HG02884 (cell line): ENCODE measurements around the gene LLPH.
"Not testable (repeated sequence)": the region's sequence is repeated elsewhere in the genome, so short reads cannot be mapped to it uniquely, and the experiment has no call there.

ENCODE experiments used
- ATAC-seq: cut with Tn5 transposase; IDR thresholded peaks from one replicate; pipeline ENCODE4 v1.9.1; 2021; ENCODE audit warnings: mild to moderate bottlenecking, moderate library complexity; ENCODE audit not compliant: unreplicated experiment

The LLPH gene

DNA sequence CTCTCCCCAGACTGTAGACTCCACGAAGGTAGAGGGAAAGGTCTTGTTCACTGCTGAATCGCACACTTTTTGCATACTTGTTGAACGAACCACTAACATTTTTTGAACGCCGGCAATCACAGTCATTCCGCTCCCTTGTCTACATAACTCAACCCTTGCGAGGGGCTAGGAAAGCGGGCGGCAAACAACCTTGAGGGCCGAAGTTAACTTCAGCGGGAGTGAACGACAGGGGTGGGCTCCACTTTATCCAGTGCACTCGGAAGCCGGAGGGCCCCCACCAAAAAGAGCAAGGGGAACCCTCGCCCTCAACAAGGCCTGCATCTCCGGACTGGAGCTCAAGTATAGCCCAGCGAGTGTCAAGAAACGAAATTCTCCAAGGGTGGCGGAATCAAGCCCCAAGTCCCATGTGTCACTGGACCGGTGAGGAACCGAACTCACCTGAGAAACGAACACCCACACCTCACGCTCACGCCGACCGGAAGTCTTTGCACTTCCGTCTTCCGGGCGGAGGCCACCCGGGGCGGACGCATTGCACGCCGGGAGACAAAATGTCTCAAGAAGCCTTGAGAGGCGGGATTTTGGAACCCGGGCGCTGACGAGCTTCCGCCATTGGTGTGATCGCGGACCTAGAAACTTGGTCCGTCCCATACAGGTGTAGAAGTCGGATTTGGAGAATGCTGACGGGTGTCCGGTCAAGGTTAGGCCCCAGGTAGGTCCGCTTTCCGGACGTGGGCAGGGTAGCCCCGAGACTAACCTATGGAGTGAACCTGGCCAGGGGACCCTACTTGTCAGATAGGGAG lies at the start of gene LLPH:
LLPH (minus strand) TSS at position 484 of the 800 bp plus-strand sequence. CDS start 1,644 bp downstream, outside the sequence.
- ATAC-seq: peak; percentile 97

DNA sequence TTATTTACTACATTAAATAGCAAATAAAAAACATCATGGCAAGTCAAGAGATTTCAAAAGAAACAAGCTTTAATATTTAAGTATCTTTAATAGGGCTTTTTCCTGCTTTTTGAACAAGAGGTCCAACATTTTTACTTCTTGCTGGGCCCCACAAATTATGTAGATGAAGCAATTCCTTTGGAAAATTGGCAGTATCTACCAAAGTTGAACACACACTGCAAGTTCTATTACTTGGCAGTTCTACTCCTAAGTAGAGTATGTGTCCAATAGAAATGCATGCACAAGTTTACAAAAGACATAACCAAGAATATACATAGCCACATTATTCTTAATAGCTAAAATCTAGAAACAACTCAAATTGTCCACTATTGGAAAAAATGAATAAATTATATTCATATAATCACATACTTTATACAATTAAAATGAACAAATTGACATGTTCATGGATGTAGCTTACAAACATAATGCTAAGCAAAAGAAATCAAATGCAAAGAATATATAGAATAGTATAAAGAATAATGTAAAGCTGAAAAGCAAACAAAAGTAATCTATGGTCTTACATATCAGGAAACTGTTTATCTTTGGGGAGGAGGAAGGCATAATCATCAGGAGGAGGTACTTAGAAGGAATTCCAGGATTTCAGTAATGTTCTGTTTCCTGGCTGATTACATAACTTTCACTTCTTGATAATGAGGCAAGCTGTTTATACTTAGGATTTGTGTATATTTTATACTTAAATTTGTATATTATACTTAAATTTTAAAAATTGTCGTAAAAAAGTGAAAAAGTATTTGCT lies 45.8 kb upstream of the LLPH start:
- ATAC-seq: no peak

DNA sequence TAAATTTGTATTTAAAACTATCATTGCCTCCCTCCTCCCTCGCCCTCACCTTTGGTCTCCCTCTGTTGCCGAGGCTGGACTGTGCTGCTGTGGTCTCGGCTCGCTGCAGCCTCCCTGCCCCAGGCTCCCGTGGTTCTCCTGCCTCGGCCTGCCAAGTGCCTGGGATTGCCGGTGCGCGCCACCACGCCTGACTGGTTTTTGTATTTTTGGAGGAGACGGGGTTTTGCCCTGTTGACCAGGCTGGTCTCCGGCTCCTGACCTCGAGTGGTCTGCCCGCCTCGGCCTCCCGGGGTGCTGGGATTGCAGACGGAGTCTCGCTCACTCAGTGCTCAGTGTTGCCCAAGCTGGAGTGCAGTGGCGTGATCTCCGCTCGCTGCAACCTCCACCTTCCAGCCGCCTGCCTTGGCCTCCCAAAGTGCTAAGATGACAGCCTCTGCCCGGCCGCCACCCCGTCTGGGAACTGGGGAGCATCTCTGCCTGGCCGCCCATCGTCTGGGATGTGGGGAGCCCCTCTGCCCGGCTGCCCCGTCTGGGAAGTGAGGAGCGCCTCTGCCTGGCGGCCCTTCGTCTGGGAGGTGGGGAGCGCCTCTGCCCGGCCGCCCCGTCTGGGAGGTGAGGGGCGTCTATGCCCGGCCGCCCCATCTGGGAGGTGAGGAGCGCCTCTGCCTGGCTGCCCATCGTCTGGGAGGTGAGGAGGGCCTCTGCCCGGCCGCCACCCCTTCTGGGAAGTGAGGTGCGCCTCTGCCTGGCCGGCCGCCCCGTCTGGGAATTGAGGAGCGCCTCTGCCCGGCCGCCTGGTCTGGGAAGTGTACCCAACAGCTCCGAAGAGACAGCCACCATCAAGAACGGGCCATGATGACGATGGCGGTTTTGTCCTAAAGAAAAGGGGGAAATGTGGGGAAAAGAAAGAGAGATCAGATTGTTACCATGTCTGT lies 44.1 kb upstream of the LLPH start:
- not testable (repeated sequence) for ATAC-seq

DNA sequence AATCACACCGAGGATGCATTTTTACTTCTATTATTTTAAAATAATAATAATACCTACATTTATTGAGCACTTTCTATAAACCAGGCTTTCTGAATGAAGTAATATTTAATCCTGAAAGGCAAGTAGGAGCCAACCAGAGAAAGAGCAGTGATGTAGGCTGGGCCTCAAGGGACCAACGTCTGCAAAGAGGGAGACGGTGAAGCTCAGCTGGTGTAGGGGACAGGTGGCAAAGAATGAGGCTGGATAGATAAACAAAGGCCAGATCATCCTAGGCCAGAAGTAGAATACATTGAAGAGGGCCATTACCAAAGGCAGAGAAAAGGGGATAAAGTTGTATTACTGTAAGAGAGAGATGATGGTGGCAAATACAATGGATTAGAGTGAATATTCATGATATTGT lies 40.1 kb upstream of the LLPH start:
- ATAC-seq: no peak

DNA sequence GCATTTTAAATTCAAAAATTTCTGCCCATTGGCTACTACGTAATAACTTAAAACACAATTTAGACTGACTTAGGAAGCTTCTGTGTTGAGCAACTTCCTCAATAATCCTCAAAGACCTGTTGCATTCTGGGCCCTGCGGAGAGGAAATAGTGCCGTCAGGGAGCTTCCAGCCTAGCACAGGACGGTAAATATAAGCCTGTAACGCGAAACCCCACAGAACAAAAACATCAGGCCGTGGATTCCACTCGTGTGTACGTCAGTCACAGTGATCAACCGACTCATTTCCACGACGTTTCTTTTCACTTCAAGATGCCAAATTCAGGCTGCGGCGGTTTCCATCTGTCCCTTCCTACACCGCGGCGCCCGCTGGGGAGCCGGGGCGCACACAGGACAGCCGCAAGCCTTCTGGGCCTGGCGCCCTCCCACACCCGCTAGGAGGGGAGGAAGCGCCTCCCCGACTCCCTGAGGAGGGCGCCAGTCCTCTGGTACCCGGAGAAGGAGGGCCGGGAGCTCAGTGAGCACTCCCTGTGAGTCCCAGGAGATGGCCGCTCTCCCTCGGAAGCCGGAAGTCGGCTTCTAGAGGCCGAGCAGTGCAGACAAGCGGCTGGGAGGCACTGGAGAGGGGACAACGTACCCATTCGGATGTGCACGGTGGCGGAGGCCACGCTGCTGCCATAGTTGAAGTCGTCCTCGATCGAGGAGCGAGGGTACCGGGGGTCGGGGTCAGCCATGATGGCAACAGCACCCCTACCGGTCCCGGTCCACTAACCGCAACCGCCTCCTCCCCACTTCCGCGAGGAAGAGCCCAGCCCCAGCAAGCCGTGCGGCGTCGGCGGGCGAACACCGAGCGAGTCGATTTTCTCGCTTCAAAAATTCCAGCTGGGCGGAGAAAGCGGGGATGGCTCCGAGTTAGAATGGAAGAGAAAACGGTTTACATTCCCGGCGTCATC lies 38.9 kb upstream of the LLPH start, which contains the start of gene TMBIM4:
TMBIM4 (minus strand) TSS at position 776 of the 950 bp plus-strand sequence; CDS start at position 731, 45 bp downstream.
- ATAC-seq: peak; percentile 79

DNA sequence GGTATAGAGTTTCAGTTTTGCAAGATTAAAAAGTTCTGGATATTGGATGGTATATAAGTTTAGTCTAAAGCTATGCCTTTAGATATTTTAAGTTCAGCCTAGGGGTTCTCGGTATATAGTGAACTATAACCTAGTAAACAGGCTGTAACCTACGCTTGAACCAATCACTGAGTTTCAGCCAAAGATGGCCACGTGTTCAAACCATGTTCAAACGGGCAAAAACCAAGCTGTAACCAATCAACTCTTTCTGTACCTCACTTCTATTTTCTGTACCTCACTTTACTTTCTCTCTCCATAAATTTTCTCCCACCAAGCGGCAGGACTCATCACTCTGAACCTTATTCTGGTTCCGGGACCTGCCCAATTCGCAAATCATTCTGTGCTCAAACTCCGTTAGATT lies 37.9 kb upstream of the LLPH start:
- no peak for ATAC-seq

DNA sequence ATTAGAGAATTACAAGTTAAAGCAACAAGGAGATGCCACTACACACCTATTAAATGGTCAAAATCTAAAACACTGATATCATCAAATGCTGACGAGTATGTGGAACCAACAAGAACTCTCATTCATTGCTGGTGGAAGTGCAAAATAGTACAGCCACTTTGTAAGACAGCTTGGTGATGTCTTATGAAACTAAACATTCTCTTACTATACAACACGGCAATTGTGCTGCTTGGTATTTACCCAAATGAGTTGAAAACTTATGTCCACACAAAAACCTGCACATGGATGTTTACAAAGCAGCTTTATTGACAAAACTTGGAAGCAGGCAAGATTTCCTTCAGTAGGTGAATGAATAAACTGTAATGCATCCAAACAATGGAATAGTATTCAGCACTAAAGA lies 36.0 kb upstream of the LLPH start:
- ATAC-seq: no peak

DNA sequence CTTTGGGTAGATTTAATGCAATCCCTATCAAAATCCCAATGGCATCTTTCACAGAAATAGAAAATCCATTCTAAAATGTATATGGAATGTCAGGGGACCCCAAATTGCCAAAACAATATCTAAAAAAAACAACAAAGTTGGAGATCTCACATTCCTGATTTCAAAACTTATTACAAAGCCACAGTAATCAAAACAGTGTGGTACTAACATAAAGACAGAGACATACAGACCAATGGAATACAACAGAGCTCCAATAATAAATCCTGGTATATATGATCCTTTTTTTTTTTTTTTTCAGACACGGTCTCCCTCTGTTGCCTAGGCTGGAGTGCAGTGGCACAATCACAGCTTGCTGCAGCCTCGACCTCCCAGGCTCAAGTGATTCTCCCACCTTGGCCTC lies 34.6 kb upstream of the LLPH start:
- no peak for ATAC-seq

DNA sequence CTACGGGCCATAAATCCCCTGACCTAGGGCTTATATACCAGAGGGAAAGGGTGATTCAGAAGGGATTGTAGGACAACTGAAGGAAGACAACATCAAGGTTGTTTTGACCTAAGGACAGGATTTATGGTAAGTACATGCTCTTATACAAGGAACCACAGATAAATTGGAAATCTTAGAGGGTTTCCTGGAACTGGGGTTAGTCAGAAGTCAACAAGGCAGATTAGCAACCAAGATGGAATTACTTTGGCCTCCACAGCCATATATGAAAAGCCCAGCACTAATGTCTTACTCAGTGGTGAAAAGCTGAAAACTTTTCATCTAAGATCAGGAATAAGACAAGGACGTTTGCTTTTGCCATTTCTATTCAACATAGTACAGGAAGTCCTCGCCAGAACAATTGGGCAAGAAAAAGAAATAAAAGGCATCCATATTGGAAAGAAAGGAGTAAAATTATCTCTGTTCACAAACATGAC lies 33.8 kb upstream of the LLPH start:
- ATAC-seq: no peak

DNA sequence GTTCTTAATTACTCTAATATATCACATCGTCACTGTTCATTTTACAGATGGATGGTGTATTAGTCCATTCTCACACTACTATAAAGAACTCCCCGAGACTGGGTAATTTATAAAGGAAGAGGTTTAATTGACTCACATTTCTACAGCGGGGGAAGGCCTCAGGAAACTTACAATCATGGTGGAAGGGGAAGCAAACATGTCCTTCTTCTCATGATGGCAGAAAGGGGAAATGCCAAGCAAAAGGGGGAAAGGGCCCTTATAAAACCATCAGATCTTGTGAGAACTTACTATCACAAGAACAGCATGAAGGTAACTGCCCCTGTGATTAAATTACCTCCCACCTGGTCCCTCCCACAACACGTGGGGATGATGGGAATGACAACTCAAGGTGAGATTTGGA lies 32.7 kb upstream of the LLPH start:
- no peak for ATAC-seq

DNA sequence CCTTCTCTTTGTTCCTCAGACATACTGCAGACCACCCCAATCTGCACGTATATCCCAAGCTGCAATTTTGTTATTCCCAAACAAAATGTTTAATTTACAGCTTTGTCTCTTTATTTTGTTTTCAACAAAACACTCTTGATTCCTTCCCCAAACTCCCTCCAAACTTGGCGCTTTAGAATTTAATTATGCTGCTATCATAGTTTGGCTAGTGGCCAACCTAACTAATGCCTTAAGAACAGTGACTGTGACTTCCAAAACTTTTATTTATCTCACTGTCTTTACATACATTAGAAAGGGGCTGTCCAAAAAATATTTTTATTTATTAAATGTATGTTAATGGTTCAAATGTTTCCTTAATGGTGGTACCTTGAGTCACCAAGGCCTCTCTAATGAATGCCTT lies 32.2 kb upstream of the LLPH start:
- no peak for ATAC-seq

DNA sequence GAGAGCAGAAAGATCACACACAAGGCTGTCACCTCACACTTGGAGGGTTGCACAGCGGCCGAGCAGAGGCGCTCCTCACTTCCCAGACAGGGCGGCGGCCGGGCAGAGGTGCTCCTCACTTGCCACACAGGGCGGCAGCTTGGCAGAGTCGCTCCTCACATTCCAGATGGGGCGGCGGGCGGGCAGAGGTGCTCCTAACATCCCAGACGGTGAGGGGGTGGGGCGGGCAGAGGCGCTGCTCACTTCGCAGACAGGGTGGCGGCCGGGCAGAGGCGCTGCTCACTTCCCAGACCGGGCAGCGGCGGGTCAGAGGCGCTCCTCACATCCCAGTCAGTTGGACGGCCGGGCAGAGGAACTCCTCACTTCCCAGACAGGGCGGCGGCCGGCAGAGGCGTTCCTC lies 30.2 kb upstream of the LLPH start:
- no peak for ATAC-seq

DNA sequence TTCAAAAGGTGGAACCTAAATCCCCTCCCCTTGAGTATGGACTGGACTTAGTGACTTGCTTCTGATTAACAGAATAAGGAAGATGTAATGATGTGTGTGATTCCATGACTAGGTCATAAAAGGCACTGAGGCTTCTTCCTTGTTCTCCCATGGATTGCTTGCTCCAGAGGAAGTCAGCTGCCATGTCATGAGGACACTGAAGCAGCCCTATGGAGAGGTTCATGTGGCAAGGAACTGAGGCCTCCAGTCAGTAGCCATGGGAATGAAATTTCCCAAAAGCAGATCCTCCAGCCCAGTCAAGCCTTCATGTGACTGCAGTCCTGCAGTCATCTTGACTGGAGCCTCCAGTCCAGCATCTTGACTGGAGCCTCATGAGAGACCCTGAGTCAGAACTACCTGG lies 28.6 kb upstream of the LLPH start:
- no peak for ATAC-seq

DNA sequence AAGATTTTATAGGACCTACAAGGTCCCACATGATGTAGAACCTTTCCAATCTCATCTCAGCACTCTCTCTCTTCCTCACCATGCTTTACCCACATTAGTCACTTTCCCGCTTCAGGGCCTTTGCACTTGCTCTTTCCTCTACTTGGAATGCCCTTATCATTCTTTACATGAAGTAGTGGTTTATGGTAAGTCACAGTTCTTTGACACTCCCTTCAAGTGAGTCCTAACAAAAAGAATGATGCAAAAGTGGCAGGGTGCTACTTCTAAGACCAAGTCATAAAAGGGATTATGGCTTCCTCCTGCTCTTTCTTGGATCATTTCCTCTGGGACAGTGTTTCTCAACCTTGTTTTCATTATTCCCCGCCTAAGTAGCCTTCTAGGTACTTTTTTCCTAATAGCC lies 26.1 kb upstream of the LLPH start:
- ATAC-seq: no peak

DNA sequence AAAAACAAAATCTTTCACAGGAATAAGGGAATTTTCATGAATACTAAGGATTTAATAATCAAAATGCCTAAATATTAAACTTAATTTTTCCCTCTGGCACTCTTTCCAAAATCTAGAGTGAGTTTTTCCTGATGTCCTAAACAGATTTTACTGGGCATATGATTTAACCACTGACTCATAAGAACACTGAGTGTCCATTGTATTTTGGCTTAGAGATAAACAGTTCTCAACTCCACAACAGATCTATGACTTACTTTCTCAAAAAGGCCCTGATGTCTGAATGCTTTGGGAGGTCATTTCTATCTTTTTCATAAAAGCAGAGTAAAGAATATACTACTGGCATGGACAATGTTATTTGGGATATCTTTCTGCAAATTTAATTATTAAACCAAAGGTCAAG lies 24.2 kb upstream of the LLPH start:
- no peak for ATAC-seq

DNA sequence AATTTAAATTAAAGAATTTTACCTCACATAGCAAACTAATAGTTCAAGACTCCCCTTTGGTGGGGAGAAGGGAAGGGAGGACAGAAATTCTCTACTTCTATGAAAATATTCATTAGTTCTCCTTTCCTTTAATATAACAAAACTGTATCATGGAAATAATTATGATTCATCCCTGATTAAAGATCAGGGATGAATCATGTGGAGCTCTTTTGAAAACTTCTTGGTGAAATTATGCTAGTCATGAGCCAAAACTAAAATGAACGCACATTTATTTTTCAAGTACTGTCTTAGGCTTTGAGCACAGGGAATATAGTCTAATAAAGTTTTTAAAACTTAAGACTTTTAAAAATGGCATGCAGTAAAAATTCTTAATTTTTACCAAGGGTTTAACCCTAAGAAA lies 22.2 kb upstream of the LLPH start:
- ATAC-seq: no peak

DNA sequence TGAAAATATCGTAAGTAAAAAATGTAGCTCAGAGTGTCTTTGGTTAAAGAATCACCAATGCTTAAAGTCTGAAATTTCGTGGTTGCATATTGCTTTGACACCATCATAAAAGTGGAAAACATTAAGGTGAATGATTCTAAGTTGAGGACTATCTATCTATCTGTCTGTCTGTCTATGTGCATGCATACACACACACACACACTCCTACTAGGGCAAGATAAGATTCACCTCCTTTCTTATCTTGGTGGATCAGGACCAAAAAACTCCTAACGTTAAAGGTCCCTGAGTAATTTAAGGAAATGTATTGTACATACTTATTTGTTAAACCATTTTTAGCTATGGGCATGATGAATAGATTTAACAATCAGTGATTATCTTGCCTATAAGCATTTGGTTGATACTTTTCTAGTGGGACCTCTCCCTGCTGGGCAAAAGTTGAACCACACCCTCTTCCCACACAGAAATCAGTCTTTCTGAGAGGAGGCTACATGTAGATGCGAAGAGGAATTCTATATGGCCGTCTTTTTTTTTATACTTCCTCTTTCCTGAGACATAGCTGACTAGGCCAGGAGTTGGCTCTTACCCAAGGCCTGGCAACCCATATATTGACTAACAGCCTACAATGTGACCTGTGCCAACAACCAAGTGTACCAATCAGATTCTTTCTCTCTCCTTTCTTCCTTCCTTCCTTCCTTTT lies 19.3 kb upstream of the LLPH start:
- ATAC-seq: no peak

DNA sequence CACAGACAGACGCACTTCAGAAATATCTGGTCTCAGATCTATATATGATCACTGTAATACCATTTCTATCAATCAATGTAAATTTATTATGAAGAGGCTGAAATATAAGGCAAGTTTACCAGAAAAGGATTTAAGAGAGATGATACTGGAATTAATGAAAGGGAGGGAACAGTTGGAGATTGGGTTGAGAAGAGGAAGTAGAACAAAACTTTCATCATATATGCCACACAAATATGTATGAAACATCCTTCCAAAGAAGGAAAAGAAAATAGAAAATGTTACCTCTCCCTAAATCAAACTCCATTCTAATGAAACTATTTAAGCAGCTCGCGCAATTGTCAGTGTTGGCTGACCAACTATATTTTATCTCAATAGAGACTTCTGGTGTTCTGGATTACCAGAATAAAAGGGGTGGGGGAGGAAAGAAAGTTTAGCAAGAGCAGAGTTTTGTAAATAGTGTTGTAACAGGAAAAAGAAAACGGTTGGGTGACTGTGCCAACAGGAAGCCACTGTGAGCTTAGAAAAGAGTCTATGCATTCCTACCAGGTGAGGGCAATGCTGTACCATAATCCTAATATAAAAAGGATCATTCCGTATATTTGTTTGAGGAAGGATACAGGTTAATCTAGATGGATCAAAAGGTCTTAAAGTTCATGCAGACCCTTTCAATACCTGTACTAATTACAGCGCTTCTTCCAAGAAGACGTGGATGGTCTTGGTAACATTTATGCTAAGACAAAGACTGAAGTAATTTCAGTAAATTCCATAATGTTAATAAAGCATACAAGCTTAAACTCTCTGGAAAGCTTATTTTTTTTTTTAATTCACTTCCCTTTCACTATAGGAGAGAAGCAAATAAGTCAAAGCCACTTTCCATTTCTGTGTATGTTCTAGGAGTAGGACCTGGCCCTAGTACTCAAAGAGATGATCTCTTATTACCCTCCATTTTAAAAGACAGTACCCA lies 14.5 kb upstream of the LLPH start:
- no peak for ATAC-seq
